HepG2 (cell line): ENCODE results near the gene GLYATL1B. TPM values are rescaled to one million over a fixed set of nuclear protein-coding genes. Genes with fewer than 3 reads are reported as not detected.
"Not testable (repeated sequence)": the region's sequence is repeated elsewhere in the genome, so short reads cannot be mapped to it uniquely, and the experiment has no call there.

Experiments
- ATAC-seq: fragments of 200-7000 bp; cut with Tn5 transposase; 3 replicates; pipeline ENCODE4 v1.9.1; 2020; ENCODE audit warnings: mild to moderate bottlenecking, moderate library complexity
- BruUV-seq: library from RNA; stranded (reverse); fragments of 400-500 nt; replicated peaks from 2 replicates; lab custom pipeline; 2021; lab: Mats Ljungman, UMichigan
- CTCF ChIA-PET: fragments of 300-600 bp; formaldehyde crosslinking; extraction: SDS; loops from one replicate; lab custom pipeline; 2021; ENCODE audit warnings: low total read pairs, inconsistent platforms, low intra/inter-chr PET ratio; lab: Yijun Ruan, JAX
- POLR2A ChIA-PET: fragments of 350-600 bp; sonication (Branson Sonifier 250); formaldehyde crosslinking; loops from one replicate; lab custom pipeline; 2020; ENCODE audit warnings: antibody characterized with exemption, inconsistent platforms; lab: Yijun Ruan, JAX
- DNase-seq: peaks from one replicate; pipeline ENCODE4 v3.0.0-alpha.2; 2015; ENCODE audit warnings: low spot score
- FAIRE-seq: peaks from 3 replicates; lab custom pipeline; 2011; peaks lifted over from hg19 to GRCh38; lab: Jason Lieb, UNC
- H2AFZ ChIP-seq: one replicate; pipeline ENCODE4 v1.6.1; 2011; ENCODE audit warnings: low read length, inconsistent platforms
- H3K27ac ChIP-seq: fragments of 300-600 bp; 3 replicates; pipeline ENCODE4 v1.8.0; 2011; ENCODE audit warnings: mixed run types, mild to moderate bottlenecking, mixed read lengths, low read length, inconsistent platforms; ENCODE audit not compliant: insufficient read depth; ENCODE audit errors: extremely low read length
- H3K27me3 ChIP-seq, 2 experiments: fragments of 200-600 bp in 1 of 2; 2 replicates in 1 of 2; 3 replicates in 1 of 2; pipeline versions ENCODE4 v1.6.0 to v1.8.0; 2011; ENCODE audit warnings: low read length in 2 of 2, mild to moderate bottlenecking in 2 of 2, moderate library complexity in 2 of 2, inconsistent platforms in 1 of 2; ENCODE audit not compliant: insufficient read depth in 2 of 2, control insufficient read depth in 1 of 2
- H3K36me3 ChIP-seq, 2 experiments: fragments of 200-600 bp in 1 of 2; replicated peaks in 1 of 2; 2 replicates in 1 of 2; 3 replicates in 1 of 2; pipeline versions ENCODE4 v1.5.1 to v1.8.0; 2011; ENCODE audit warnings: low read length in 2 of 2, inconsistent platforms in 1 of 2; ENCODE audit not compliant: insufficient read depth in 2 of 2, control insufficient read depth in 1 of 2
- H3K4me1 ChIP-seq: 2 replicates; pipeline ENCODE4 v1.5.1; 2012; ENCODE audit warnings: low read length, inconsistent platforms; ENCODE audit not compliant: insufficient read depth
- H3K4me2 ChIP-seq: 2 replicates; pipeline ENCODE4 v1.6.0; 2011; ENCODE audit warnings: low read depth, low read length, inconsistent platforms
- H3K4me3 ChIP-seq, 3 experiments: fragments of 200-600 bp in 1 of 3; sonication (generic), shearing (Covaris generic) in 1 of 3; replicated peaks in 1 of 3; 2 replicates each; pipeline ENCODE4 v1.5.1; 2011 to 2016; ENCODE audit warnings: low read length in 3 of 3, inconsistent platforms in 2 of 3, low read depth in 2 of 3, mild to moderate bottlenecking in 2 of 3, control low read depth in 1 of 3, mixed read lengths in 1 of 3; ENCODE audit not compliant: insufficient read depth in 1 of 3
- H3K79me2 ChIP-seq: one replicate; pipeline ENCODE4 v1.6.1; 2011; ENCODE audit warnings: low read length, inconsistent platforms; ENCODE audit not compliant: insufficient read depth
- H3K9ac ChIP-seq: 2 replicates; pipeline ENCODE4 v1.6.0; 2011; ENCODE audit warnings: mild to moderate bottlenecking, low read depth, low read length, inconsistent platforms; ENCODE audit not compliant: insufficient read depth
- H3K9me3 ChIP-seq: 2 replicates; pipeline ENCODE4 v1.5.1; 2012; ENCODE audit warnings: mild to moderate bottlenecking, low read length
- H4K20me1 ChIP-seq: 2 replicates; pipeline ENCODE4 v1.6.0; 2011; ENCODE audit warnings: inconsistent platforms, mild to moderate bottlenecking, low read length, moderate library complexity; ENCODE audit not compliant: insufficient read depth
- ISL2 ChIP-seq: sonication (generic); formaldehyde crosslinking; IDR thresholded peaks from 2 replicates; pipeline ENCODE4 v1.5.0; 2020; ENCODE audit warnings: missing genetic modification reagents
- SMC3 ChIP-seq: IDR thresholded peaks from 2 replicates; pipeline ENCODE4 v1.6.1; 2011; ENCODE audit warnings: low read length, improper control_type of control experiment
- ZNF589 ChIP-seq: sonication (generic); formaldehyde crosslinking; conservative IDR thresholded peaks from 2 replicates; pipeline ENCODE4 v1.8.0; 2022; ENCODE audit warnings: mild to moderate bottlenecking, moderate library complexity, missing genetic modification reagents
- ZNF737 ChIP-seq: sonication (generic); formaldehyde crosslinking; IDR thresholded peaks from 2 replicates; pipeline ENCODE4 v1.5.0; 2020; ENCODE audit warnings: missing genetic modification reagents, mild to moderate bottlenecking, borderline replicate concordance
- WGBS: methylation state at CpG from one replicate; pipeline ENCODE4 v1.1.6; 2017; ENCODE audit warnings: low lambda C conversion rate; 5-methylcytosine and 5-hydroxymethylcytosine counted together
- in situ Hi-C: cut with HindIII; loops from 2 replicates; pipeline ENCODE4 v1.10.0; 2017; ENCODE audit warnings: low pct_unique_long_range_greater_than_20kb; ENCODE audit not compliant: extremely low pct_ligation_motif_present
- intact Hi-C: fragments of 100-400 bp; cut with micrococcal nuclease; formaldehyde crosslinking; loops from one replicate; pipeline ENCODE4 v1.10.0; 2022; ENCODE audit not compliant: unreplicated experiment
- polyA plus RNA-seq, 8 experiments: library from polyadenylated mRNA; depleted of rRNA in 3 of 8; stranded (reverse) in 7 of 8; unstranded in 1 of 8; fragments of >200 nt; fragmentation: Illumina TruSeq in 4 of 8; extraction: Trizol in 4 of 8; gene quantifications; 2 replicates each; pipeline versions ENCODE4 v1.2.1 to v1.2.3, GENCODE V29; 2011 to 2016; ENCODE audit warnings: low read depth in 4 of 8, missing spikeins in 1 of 8, mixed read lengths in 1 of 8; ENCODE audit not compliant: insufficient read depth in 1 of 8
- total RNA-seq, 5 experiments: library from RNA; depleted of rRNA; stranded (reverse); fragments of >200 nt; fragmentation: Illumina TruSeq; extraction: Trizol; gene quantifications; 2 replicates each; pipeline ENCODE4 v1.2.3, GENCODE V29; 2016; ENCODE audit warnings: low read depth in 1 of 5
- TF ChIP-seq, protein P1 (sequence below): sonication (generic); formaldehyde crosslinking; IDR thresholded peaks from 2 replicates; pipeline ENCODE4 v1.4.0; 2020; ENCODE audit warnings: mild to moderate bottlenecking, missing genetic modification reagents, borderline replicate concordance
- TF ChIP-seq, protein P2 (sequence below): sonication (generic); formaldehyde crosslinking; IDR thresholded peaks from 2 replicates; pipeline ENCODE4 v1.5.1; 2020; ENCODE audit warnings: missing genetic modification reagents, mild to moderate bottlenecking, borderline replicate concordance

The GLYATL1B gene
- total and polyA plus RNA-seq, 2 of the 13 experiments (the other 11 are each of a cell fraction or from before 2014, with no cell fraction given) = not detected

DNA sequence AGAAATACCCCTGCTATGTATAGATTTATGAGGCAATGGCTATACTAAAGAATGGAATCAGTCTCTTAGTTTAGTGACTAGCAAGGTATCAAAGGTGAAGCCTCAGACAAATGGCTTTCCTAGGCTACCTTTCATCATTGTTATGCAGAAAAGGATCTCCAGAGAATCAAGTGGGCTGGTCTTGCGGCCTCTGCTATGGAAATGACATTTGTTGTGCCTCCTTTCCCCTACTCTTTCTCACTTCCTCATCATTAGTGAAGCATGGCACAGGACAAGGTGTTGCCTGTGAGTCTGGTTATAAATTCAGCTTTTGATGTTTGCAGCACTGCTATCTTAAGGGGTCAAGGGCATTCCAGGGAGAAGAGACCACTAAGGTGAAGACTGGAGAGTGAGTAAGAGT is 34.7 kb upstream of the GLYATL1B start:
- H3K4me3 ChIP-seq, ATAC-seq, BruUV-seq, in situ Hi-C loops, H3K9me3 ChIP-seq, H3K4me2 ChIP-seq, H3K36me3 ChIP-seq, H3K9ac ChIP-seq, H4K20me1 ChIP-seq, intact Hi-C loops, H3K27me3 ChIP-seq, CTCF ChIA-PET, H2AFZ ChIP-seq, H3K27ac ChIP-seq, POLR2A ChIA-PET, H3K4me1 ChIP-seq, FAIRE-seq, DNase-seq, H3K79me2 ChIP-seq: not testable (repeated sequence)
- WGBS = 0% methylated on average over 1 of the region's 1 CpG

DNA sequence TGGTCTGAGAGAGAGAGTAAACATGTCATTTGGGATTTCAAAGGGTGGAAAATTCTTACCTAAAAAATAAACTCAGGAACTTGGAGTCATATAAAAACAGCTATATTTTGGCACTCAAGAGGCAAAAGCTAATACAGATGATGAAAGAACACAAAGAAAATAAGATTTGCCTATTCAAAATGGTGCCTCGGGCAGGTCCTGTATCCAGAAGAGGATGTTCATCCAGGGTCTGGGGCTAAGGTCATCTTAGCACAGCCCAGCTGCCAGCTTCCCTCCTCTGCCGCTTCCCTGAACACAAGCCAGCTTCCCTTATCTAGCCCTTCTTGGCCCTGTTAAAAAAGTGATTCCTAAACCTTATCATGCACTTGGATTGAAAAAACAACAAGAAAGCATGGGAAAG is 33.8 kb upstream of the GLYATL1B start:
- in situ Hi-C loops, BruUV-seq, H3K4me1 ChIP-seq, DNase-seq, CTCF ChIA-PET, FAIRE-seq, H3K27me3 ChIP-seq, H3K9ac ChIP-seq, H3K79me2 ChIP-seq, ATAC-seq, H3K9me3 ChIP-seq, H3K27ac ChIP-seq, intact Hi-C loops, H2AFZ ChIP-seq, POLR2A ChIA-PET, H3K4me2 ChIP-seq, H3K36me3 ChIP-seq, H4K20me1 ChIP-seq, H3K4me3 ChIP-seq: not testable (repeated sequence)
- WGBS = 0% methylated on average over 2 of the region's 2 CpGs

DNA sequence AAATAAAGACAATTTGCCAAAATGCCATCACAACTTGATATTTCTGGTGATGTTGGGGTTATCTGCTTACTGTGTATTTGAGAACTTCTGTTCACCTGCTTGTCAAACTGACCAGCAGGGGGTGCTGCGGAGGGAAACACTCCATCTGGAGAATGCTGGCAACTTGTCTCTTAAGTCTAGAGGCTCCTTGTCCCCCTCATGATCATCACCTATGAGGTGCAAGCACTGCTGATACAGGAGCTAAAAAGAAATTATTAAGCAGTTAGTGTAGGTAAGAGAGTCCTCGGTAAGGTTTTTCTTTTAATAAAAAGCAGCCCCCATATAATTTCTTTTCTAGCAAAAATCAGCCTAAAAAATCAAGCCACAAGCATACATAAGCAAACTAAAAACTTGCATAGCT is 32.7 kb upstream of the GLYATL1B start:
- BruUV-seq = no TSS peak
- 13% methylated on average over 2 of the region's 2 CpGs for WGBS
- H2AFZ ChIP-seq = no peak overlapping the region
- ATAC-seq = peak; percentile 71; the same call in 2 of the 3 replicates
- DNase-seq = peak; percentile 37
- H3K27me3 ChIP-seq = no peaks in the 10 kb centered on the region
- ChIA-PET POLR2A (no interaction called here), CTCF (interaction anchor here (0.7 kb wide), 1 partner anchor 83 kb away, joined by 3 read pairs; no protein-coding TSS in a partner anchor)
- H3K27ac ChIP-seq = no peak overlapping the region
- no peak overlapping the region for H3K4me2 ChIP-seq
- in situ Hi-C loops (no loop called here), intact Hi-C loops (loop anchor here (1.0 kb wide), 2 partner anchors 83 to 105 kb away; no protein-coding TSS in a partner anchor)
- no peaks in the 10 kb centered on the region for H3K79me2 ChIP-seq
- H3K4me3 ChIP-seq = no peak overlapping the region
- no peaks in the 10 kb centered on the region for H3K4me1 ChIP-seq
- no peaks in the 10 kb centered on the region for H4K20me1 ChIP-seq
- H3K36me3 ChIP-seq = no peaks in the 10 kb centered on the region
- no peaks in the 10 kb centered on the region for H3K9me3 ChIP-seq
- peak; percentile 52 for FAIRE-seq
- H3K9ac ChIP-seq = no peak overlapping the region
- no peak for TF ChIP-seq ZNF589 (CRISPR knock-in tag)
- TF ChIP-seq ZNF737 (CRISPR knock-in tag) = no peak
- no peak for TF ChIP-seq ISL2 (CRISPR knock-in tag)
- peak; percentile 44; the same call in 1 of the 2 replicates for TF ChIP-seq SMC3
- TF ChIP-seq, protein P1, sequence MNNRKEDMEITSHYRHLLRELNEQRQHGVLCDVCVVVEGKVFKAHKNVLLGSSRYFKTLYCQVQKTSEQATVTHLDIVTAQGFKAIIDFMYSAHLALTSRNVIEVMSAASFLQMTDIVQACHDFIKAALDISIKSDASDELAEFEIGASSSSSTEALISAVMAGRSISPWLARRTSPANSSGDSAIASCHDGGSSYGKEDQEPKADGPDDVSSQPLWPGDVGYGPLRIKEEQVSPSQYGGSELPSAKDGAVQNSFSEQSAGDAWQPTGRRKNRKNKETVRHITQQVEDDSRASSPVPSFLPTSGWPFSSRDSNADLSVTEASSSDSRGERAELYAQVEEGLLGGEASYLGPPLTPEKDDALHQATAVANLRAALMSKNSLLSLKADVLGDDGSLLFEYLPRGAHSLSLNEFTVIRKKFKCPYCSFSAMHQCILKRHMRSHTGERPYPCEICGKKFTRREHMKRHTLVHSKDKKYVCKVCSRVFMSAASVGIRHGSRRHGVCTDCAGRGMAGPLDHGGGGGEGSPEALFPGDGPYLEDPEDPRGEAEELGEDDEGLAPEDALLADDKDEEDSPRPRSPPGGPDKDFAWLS (CRISPR knock-in tag) = no peak
- TF ChIP-seq, protein P2, sequence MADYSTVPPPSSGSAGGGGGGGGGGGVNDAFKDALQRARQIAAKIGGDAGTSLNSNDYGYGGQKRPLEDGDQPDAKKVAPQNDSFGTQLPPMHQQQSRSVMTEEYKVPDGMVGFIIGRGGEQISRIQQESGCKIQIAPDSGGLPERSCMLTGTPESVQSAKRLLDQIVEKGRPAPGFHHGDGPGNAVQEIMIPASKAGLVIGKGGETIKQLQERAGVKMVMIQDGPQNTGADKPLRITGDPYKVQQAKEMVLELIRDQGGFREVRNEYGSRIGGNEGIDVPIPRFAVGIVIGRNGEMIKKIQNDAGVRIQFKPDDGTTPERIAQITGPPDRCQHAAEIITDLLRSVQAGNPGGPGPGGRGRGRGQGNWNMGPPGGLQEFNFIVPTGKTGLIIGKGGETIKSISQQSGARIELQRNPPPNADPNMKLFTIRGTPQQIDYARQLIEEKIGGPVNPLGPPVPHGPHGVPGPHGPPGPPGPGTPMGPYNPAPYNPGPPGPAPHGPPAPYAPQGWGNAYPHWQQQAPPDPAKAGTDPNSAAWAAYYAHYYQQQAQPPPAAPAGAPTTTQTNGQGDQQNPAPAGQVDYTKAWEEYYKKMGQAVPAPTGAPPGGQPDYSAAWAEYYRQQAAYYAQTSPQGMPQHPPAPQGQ (CRISPR knock-in tag) = no peak
